Inflammatory macrophage (primary cell): ENCODE data around the gene GMEB1.

Source experiments
- DNase-seq, 2 donors: peaks; one replicate each; pipeline ENCODE4 v3.0.0-alpha.2; 2020 to 2022

The GMEB1 gene

GRCh38 chr1:28751315-28752060 lies 82.9 kb downstream of the GMEB1 start:
- DNase-seq: no peak

- DNase-seq: no peak
Measured at GRCh38 chr1:28755701-28756100, 87.1 kb downstream of the GMEB1 start.

GRCh38 chr1:28756846-28757245 lies 88.3 kb downstream of the GMEB1 start:
- no peak for DNase-seq

GRCh38 chr1:28758420-28758819 lies 89.8 kb downstream of the GMEB1 start:
- no peak for DNase-seq

GRCh38 chr1:28759257-28759656 lies 90.7 kb downstream of the GMEB1 start:
- no peak for DNase-seq

GRCh38 chr1:28761189-28761588 lies 92.6 kb downstream of the GMEB1 start:
- DNase-seq: no peak

GRCh38 chr1:28766532-28767183 lies 98.1 kb downstream of the GMEB1 start:
- no peak for DNase-seq
